Stimulated activated CD4-positive, alpha-beta T cell treated with anti-CD3 and anti-CD28 coated beads, TNF-alpha, amount 100 ng/mL, for 24 hours (primary cell): ENCODE measurements around the gene SLC39A5.
A peak's percentile ranks its signal among the peaks of the same experiment; 100 is the strongest.
"Not testable (repeated sequence)": the region's sequence is repeated elsewhere in the genome, so short reads cannot be mapped to it uniquely, and the experiment has no call there.

ENCODE experiments used
- DNase-seq, 3 experiments: peaks; one replicate each; pipeline ENCODE4 v3.0.0-alpha.2; 2020; ENCODE audit warnings: low read depth in 3 of 3

Gene SLC39A5

GRCh38 chr12:56244494-56244893 is 14.6 kb downstream of the SLC39A5 start:
- no peak for DNase-seq

GRCh38 chr12:56247923-56248322 is 18.1 kb downstream of the SLC39A5 start:
- DNase-seq, result no peak

GRCh38 chr12:56248711-56249110 is 18.9 kb downstream of the SLC39A5 start:
- no peak for DNase-seq

GRCh38 chr12:56252649-56253048 is 22.8 kb downstream of the SLC39A5 start:
- no peak for DNase-seq

- DNase-seq, result no peak
Measured at GRCh38 chr12:56253091-56253490, 23.2 kb downstream of the SLC39A5 start.

- no peak for DNase-seq
Measured at GRCh38 chr12:56255671-56256070, 25.8 kb downstream of the SLC39A5 start.

- DNase-seq, result no peak
Measured at GRCh38 chr12:56256326-56256960, 26.6 kb downstream of the SLC39A5 start.

GRCh38 chr12:56257071-56257470 is 27.2 kb downstream of the SLC39A5 start:
- no peak for DNase-seq

- DNase-seq, result peak in 1 of 3 experiments; percentile 14
Measured at GRCh38 chr12:56257491-56258067, 27.7 kb downstream of the SLC39A5 start.

GRCh38 chr12:56258068-56258819 is 28.4 kb downstream of the SLC39A5 start, which contains the start of gene ANKRD52:
TSS of gene ANKRD52 (minus strand) at chr12:56258384. CDS start at chr12:56258269, 115 bp downstream.
- peak; percentile 47 to 79 (median 64) for DNase-seq

- no peak for DNase-seq
Measured at GRCh38 chr12:56258820-56259183, 29.0 kb downstream of the SLC39A5 start.

GRCh38 chr12:56260380-56260779 is 30.5 kb downstream of the SLC39A5 start:
- no peak for DNase-seq

- no peak for DNase-seq
Measured at GRCh38 chr12:56260921-56261320, 31.1 kb downstream of the SLC39A5 start.

GRCh38 chr12:56261503-56262232 is 31.8 kb downstream of the SLC39A5 start:
- no peak for DNase-seq

- not testable (repeated sequence) for DNase-seq
Measured at GRCh38 chr12:56262955-56263354, 33.1 kb downstream of the SLC39A5 start.

- DNase-seq, result not testable (repeated sequence)
Measured at GRCh38 chr12:56266068-56266692, 36.3 kb downstream of the SLC39A5 start.

GRCh38 chr12:56266693-56267442 is 37.0 kb downstream of the SLC39A5 start, which contains the start of gene COQ10A:
TSS of gene COQ10A (plus strand) at chr12:56266942. CDS start at chr12:56267119, 177 bp downstream.
- peak; percentile 71 to 85 (median 78) for DNase-seq

GRCh38 chr12:56267443-56268071 is 37.7 kb downstream of the SLC39A5 start:
- DNase-seq, result peak in 1 of 3 experiments; percentile 4

- no peak for DNase-seq
Measured at GRCh38 chr12:56271031-56271430, 41.2 kb downstream of the SLC39A5 start.

- not testable (repeated sequence) for DNase-seq
Measured at GRCh38 chr12:56272468-56272867, 42.6 kb downstream of the SLC39A5 start.
